ENCODE results near the gene ATP1A3.

Gene ATP1A3

GRCh38 chr19:41927497-41928192 lies 66.4 kb downstream of the ATP1A3 start:
- FAIRE-seq, result no peak

GRCh38 chr19:41926763-41927496 lies 67.1 kb downstream of the ATP1A3 start:
- no peak for FAIRE-seq

GRCh38 chr19:41926028-41926762 lies 67.8 kb downstream of the ATP1A3 start:
- no peak for FAIRE-seq

- FAIRE-seq, result no peak
Measured at GRCh38 chr19:41925208-41926003, 68.6 kb downstream of the ATP1A3 start.

- no peak for FAIRE-seq
Measured at GRCh38 chr19:41924151-41925145, 69.6 kb downstream of the ATP1A3 start.

- FAIRE-seq, result no peak
Measured at GRCh38 chr19:41923045-41923788, 70.8 kb downstream of the ATP1A3 start.

- FAIRE-seq, result no peak
Measured at GRCh38 chr19:41922585-41922984, 71.4 kb downstream of the ATP1A3 start.

- no peak for FAIRE-seq
Measured at GRCh38 chr19:41921577-41922576, 72.2 kb downstream of the ATP1A3 start.

- FAIRE-seq, result no peak
Measured at GRCh38 chr19:41920882-41921576, 73.0 kb downstream of the ATP1A3 start.

- FAIRE-seq, result no peak
Measured at GRCh38 chr19:41919948-41920712, 73.9 kb downstream of the ATP1A3 start.

GRCh38 chr19:41918653-41919244 lies 75.3 kb downstream of the ATP1A3 start:
- FAIRE-seq, result no peak

GRCh38 chr19:41918095-41918494 lies 75.9 kb downstream of the ATP1A3 start:
- no peak for FAIRE-seq

- FAIRE-seq, result no peak
Measured at GRCh38 chr19:41917676-41918075, 76.4 kb downstream of the ATP1A3 start.

All from A204.1 (cell line).